Pancreas (tissue), 10 donors: ENCODE results near the gene ACVR1. TPM values are rescaled to one million over a fixed set of nuclear protein-coding genes. Genes with fewer than 3 reads are reported as not detected.

ENCODE experiments used
- ATAC-seq, 4 donors: fragments of 200-7000 bp; cut with Tn5 transposase; one replicate each; pipeline versions ENCODE4 v1.8.0 to v1.9.1; 2020; ENCODE audit warnings: mild to moderate bottlenecking in 4 of 4, moderate library complexity in 4 of 4
- DNase-seq, 6 donors: peaks; one replicate each; pipeline ENCODE4 v3.0.0-alpha.2; 2020
- FAIRE-seq: peaks from 2 replicates; lab custom pipeline; 2012; peaks lifted over from hg19 to GRCh38; lab: Jason Lieb, UNC
- H3K27ac ChIP-seq, 4 donors: fragments of 200-600 bp; sonication (generic); 1 replicate in 3 of 4; 2 replicates in 1 of 4; pipeline versions ENCODE4 v1.5.0 to v1.8.0; 2020
- H3K27me3 ChIP-seq, 4 donors: fragments of 200-600 bp; one replicate each; pipeline ENCODE4 v1.8.0; 2021
- H3K36me3 ChIP-seq, 3 donors: fragments of 200-600 bp; sonication (generic) in 1 of 3; one replicate each; pipeline versions ENCODE4 v1.5.0 to v1.8.0; 2020 to 2021
- H3K4me1 ChIP-seq, 3 donors: fragments of 200-600 bp; one replicate each; pipeline ENCODE4 v1.8.0; 2021
- H3K4me3 ChIP-seq, 4 donors: fragments of 200-600 bp; sonication (generic) in 2 of 4; one replicate each; pipeline versions ENCODE4 v1.5.0 to v1.8.0; 2020 to 2021
- H3K9me3 ChIP-seq, 4 donors: fragments of 200-600 bp; one replicate each; pipeline ENCODE4 v1.8.0; 2021
- CTCF ChIP-seq, 4 donors: fragments of 200-600 bp; sonication (generic) in 3 of 4; IDR thresholded peaks; one replicate each; pipeline versions ENCODE4 v1.5.0 to v1.8.0; 2021; ENCODE audit warnings: antibody characterized with exemption in 4 of 4
- WGBS, 2 donors: extraction: QIAGEN DNeasy Blood & Tissue Kit; methylation state at CpG; one replicate each; pipeline ENCODE4 v1.1.7; 2013; 5-methylcytosine and 5-hydroxymethylcytosine counted together
- intact Hi-C, 3 donors: fragments of 100-400 bp; cut with DNase I; formaldehyde crosslinking; loops; one replicate each; pipeline versions ENCODE4 v1.11.1 to v1.14.2; 2022
- polyA plus RNA-seq, 2 donors: library from polyadenylated mRNA; stranded (reverse); fragments of 200-250 nt; gene quantifications; one replicate each; pipeline ENCODE4 v1.2.3, GENCODE V29; 2013
- total RNA-seq, 6 donors: library from RNA; stranded (reverse); fragmentation: NEBNext Ultra II Directional in 4 of 6; extraction: Animal tissue kit (Norgen Biotek cat#: 25700) in 4 of 6; gene quantifications; one replicate each; pipeline versions ENCODE4 v1.2.1 to v1.2.4, GENCODE V29; 2021 to 2023
- donor health status: healthy with polysubstance abuse.
- donor health status: DM: no; HTN: no; CAD: no; lungs with moderate emphysema.
- donor health status: DM: no; HTN: no; CAD: no.
- donor health status: control.
- donor health status: control.
- donor health status: Bipolar disorder and iron deficiency.
- donor health status: DM: yes; HTN: yes; CAD: no.
- donor health status: DM: no; HTN: no; CAD: no.
- donor health status: DM: no; HTN: no; CAD: no.
- donor health status: DM: yes; HTN: yes; CAD: no.

Gene ACVR1
- total and polyA plus RNA-seq, 8 donors: 3.1 to 25.2 (median 11.7) TPM

- DNase-seq (no peak), ATAC-seq (no peak), FAIRE-seq (no peak)
- no peaks in the 10 kb centered on the region for H3K36me3 ChIP-seq
- TF ChIP-seq CTCF (IDR thresholded peaks at IDR 0.05): no peak
- 90 to 96% methylated on average over 2 of the region's 2 CpGs for WGBS, 2 donors
- peaks cover 30 to 62% (median 44%) of the 10 kb centered on the region in 3 donors for H3K4me1 ChIP-seq
- intact Hi-C loops: no loop called here
- no peaks in the 10 kb centered on the region for H3K27me3 ChIP-seq
- H3K9me3 ChIP-seq: no peaks in the 10 kb centered on the region
- H3K27ac ChIP-seq: peak overlapping the region; percentile 17 to 90 (median 46)
- H3K4me3 ChIP-seq: no peak overlapping the region
Observed at GRCh38 chr2:157841485-157841884, 34.6 kb downstream of the ACVR1 start.

- Histone ChIP-seq H3K4me1 (peaks cover 30 to 67% (median 44%) of the 10 kb centered on the region in 3 donors), H3K36me3 (no peaks in the 10 kb centered on the region), H3K27ac (peak overlapping the region; percentile 17 to 90 (median 46)), H3K9me3 (no peaks in the 10 kb centered on the region), H3K27me3 (no peaks in the 10 kb centered on the region), H3K4me3 (no peak overlapping the region)
- TF ChIP-seq CTCF (IDR thresholded peaks at IDR 0.05): peak in 1 of 4 donors; percentile 28
- DNase-seq: peak; percentile 73 to 83 (median 80)
- FAIRE-seq: no peak
- ATAC-seq: peak; percentile 76 to 84 (median 82)
- intact Hi-C loops: no loop called here
- WGBS, 2 donors: 8 to 9% methylated on average over 10 of the region's 10 CpGs
Observed at GRCh38 chr2:157840568-157841156, 35.5 kb downstream of the ACVR1 start.

- TF ChIP-seq CTCF (IDR thresholded peaks at IDR 0.05): no peak
- intact Hi-C loops: no loop called here
- H3K36me3 ChIP-seq: no peaks in the 10 kb centered on the region
- H3K9me3 ChIP-seq: no peaks in the 10 kb centered on the region
- no peak overlapping the region for H3K4me3 ChIP-seq
- no peaks in the 10 kb centered on the region for H3K27me3 ChIP-seq
- 93% methylated on average over 2 of the region's 2 CpGs for WGBS, 2 donors
- DNase-seq: no peak
- no peak for FAIRE-seq
- peaks cover 30 to 67% (median 44%) of the 10 kb centered on the region in 3 donors for H3K4me1 ChIP-seq
- no peak for ATAC-seq
- peak overlapping the region in 2 of 4 donors; percentile 64 to 90 for H3K27ac ChIP-seq
Observed at GRCh38 chr2:157839822-157840221, 36.3 kb downstream of the ACVR1 start.

- peaks cover 30 to 67% (median 44%) of the 10 kb centered on the region in 3 donors for H3K4me1 ChIP-seq
- TF ChIP-seq CTCF (IDR thresholded peaks at IDR 0.05): no peak
- no peak for DNase-seq
- whole genome bisulfite sequencing, 2 donors: 52 to 61% methylated on average over 5 of the region's 5 CpGs
- H3K27me3 ChIP-seq: no peaks in the 10 kb centered on the region
- intact Hi-C loops: no loop called here
- peak overlapping the region in 2 of 4 donors; percentile 87 to 90 for H3K27ac ChIP-seq
- no peak for FAIRE-seq
- H3K4me3 ChIP-seq: no peak overlapping the region
- no peaks in the 10 kb centered on the region for H3K9me3 ChIP-seq
- no peaks in the 10 kb centered on the region for H3K36me3 ChIP-seq
- ATAC-seq: no peak
Observed at GRCh38 chr2:157839162-157839801, 36.8 kb downstream of the ACVR1 start.
